HUES6 (cell line): Measurements from ENCODE around the gene BLOC1S1.

Experiments used
- H3K27ac ChIP-seq: 2 replicates; pipeline ENCODE4 v1.7.0; 2013; ENCODE audit warnings: low read depth, mild to moderate bottlenecking, low read length, inconsistent platforms
- H3K27me3 ChIP-seq: 2 replicates; pipeline ENCODE4 v1.6.1; 2013; ENCODE audit warnings: low read length; ENCODE audit not compliant: control insufficient read depth, insufficient read depth
- H3K36me3 ChIP-seq: 2 replicates; pipeline ENCODE4 v1.6.1; 2013; ENCODE audit warnings: low read length; ENCODE audit not compliant: control insufficient read depth, insufficient read depth
- H3K4me1 ChIP-seq: 2 replicates; pipeline ENCODE4 v1.6.1; 2013; ENCODE audit warnings: low read length; ENCODE audit not compliant: control insufficient read depth, insufficient read depth
- H3K4me3 ChIP-seq: 2 replicates; pipeline ENCODE4 v1.5.1; 2013; ENCODE audit warnings: low read depth, low read length
- H3K9ac ChIP-seq: one replicate; pipeline ENCODE4 v1.6.1; 2013; ENCODE audit warnings: mild to moderate bottlenecking, low read length
- H3K9me3 ChIP-seq: 2 replicates; pipeline ENCODE4 v1.6.1; 2013; ENCODE audit warnings: low read depth, low read length; ENCODE audit not compliant: control insufficient read depth, insufficient read depth

The BLOC1S1 gene

DNA sequence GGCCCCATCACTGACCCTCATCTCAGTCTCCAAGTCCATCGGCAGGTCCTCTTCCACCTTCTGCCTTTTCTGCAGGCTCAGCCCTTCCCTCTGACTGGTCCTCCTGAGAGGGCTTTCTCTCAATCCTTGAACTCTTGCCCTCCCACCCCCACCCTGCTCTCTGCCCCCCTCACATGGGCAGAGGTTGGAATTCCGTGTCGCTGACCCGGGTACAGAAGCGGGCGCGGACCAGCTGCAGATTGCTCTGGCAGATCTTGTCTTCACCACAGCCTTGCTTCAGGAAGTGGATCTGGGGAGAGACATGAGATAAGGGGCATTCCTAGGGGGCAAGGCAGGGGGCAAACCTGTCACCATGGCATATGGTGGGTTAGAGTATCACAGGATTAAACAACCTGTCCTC, 20.5 kb upstream of the BLOC1S1 start:
- Histone ChIP-seq H3K9me3 (no peaks in the 10 kb centered on the region), H3K27me3 (no peaks in the 10 kb centered on the region), H3K9ac (no peak overlapping the region), H3K4me3 (no peak overlapping the region), H3K27ac (no peak overlapping the region), H3K4me1 (no peaks in the 10 kb centered on the region), H3K36me3 (peaks cover 44% of the 10 kb centered on the region)

- no peak overlapping the region for H3K9ac ChIP-seq
- H3K27ac ChIP-seq = no peak overlapping the region
- H3K9me3 ChIP-seq = no peaks in the 10 kb centered on the region
- H3K4me1 ChIP-seq = no peaks in the 10 kb centered on the region
- peaks cover 52% of the 10 kb centered on the region for H3K36me3 ChIP-seq
- H3K4me3 ChIP-seq = no peak overlapping the region
- H3K27me3 ChIP-seq = no peaks in the 10 kb centered on the region
These were observed 19.7 kb upstream of the BLOC1S1 start for GRCh38 chr12:55696141-55696540.

GRCh38 chr12:55696796-55697462, 18.9 kb upstream of the BLOC1S1 start:
- Histone ChIP-seq H3K4me1 (no peaks in the 10 kb centered on the region), H3K4me3 (no peak overlapping the region), H3K27me3 (no peaks in the 10 kb centered on the region), H3K27ac (no peak overlapping the region), H3K9ac (no peak overlapping the region), H3K36me3 (peaks cover 48% of the 10 kb centered on the region), H3K9me3 (no peaks in the 10 kb centered on the region)

- H3K9me3 ChIP-seq = no peaks in the 10 kb centered on the region
- no peaks in the 10 kb centered on the region for H3K4me1 ChIP-seq
- no peak overlapping the region for H3K4me3 ChIP-seq
- H3K9ac ChIP-seq = no peak overlapping the region
- no peaks in the 10 kb centered on the region for H3K27me3 ChIP-seq
- peaks cover 44% of the 10 kb centered on the region for H3K36me3 ChIP-seq
- H3K27ac ChIP-seq = no peak overlapping the region
These were observed 18.2 kb upstream of the BLOC1S1 start for GRCh38 chr12:55697686-55698085.

DNA sequence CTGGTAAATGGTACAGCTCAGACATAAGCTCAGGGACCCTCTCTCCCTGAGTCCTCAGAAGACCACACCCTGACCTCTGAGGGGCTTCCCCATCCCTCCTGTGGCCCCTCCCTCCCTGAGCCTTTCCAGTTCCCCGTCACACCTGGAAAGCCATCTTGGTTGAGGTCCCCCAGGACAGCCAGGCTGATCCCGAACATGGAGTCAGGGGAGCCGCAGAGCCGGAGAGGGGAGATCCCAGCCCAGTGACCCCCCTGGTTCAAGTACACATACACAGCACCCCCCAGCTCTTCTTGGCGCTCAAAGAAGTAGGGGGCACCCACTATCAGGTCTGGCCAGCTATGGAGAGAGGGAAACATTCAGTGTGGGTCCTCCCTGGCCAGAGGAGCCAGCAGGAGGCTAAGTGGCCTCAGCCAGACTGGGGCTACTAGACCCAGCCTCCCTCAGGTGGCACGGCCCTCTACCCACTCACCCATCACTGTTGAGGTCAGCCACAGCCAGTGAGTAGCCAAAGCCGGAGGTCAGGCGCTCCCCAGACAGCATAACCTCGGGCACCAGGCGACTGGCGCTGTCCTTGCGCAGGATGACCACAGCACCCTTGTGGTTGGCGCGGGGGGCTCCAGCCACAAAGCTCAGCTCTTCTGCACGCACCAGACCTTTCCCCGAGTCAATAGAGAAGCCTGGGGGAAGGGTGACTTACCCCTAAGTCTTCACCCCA, 17.4 kb upstream of the BLOC1S1 start:
- H3K36me3 ChIP-seq = peaks cover 40% of the 10 kb centered on the region
- H3K27me3 ChIP-seq = no peaks in the 10 kb centered on the region
- no peaks in the 10 kb centered on the region for H3K9me3 ChIP-seq
- H3K4me3 ChIP-seq = no peak overlapping the region
- no peaks in the 10 kb centered on the region for H3K4me1 ChIP-seq
- H3K27ac ChIP-seq = no peak overlapping the region
- no peak overlapping the region for H3K9ac ChIP-seq

GRCh38 chr12:55698965-55699364, 16.9 kb upstream of the BLOC1S1 start:
- H3K36me3 ChIP-seq = peaks cover 35% of the 10 kb centered on the region

GRCh38 chr12:55699471-55700055, 16.3 kb upstream of the BLOC1S1 start:
- Histone ChIP-seq H3K36me3 (peaks cover 30% of the 10 kb centered on the region), H3K4me1 (no peaks in the 10 kb centered on the region), H3K9ac (no peak overlapping the region), H3K4me3 (no peak overlapping the region), H3K27ac (no peak overlapping the region), H3K9me3 (no peaks in the 10 kb centered on the region), H3K27me3 (no peaks in the 10 kb centered on the region)

More at GRCh38 chr12:55698965-55699364, 16.9 kb upstream of the BLOC1S1 start:
- no peak overlapping the region for H3K9ac ChIP-seq
- no peaks in the 10 kb centered on the region for H3K9me3 ChIP-seq
- no peaks in the 10 kb centered on the region for H3K27me3 ChIP-seq
- no peak overlapping the region for H3K27ac ChIP-seq
- H3K4me1 ChIP-seq = no peaks in the 10 kb centered on the region
- no peak overlapping the region for H3K4me3 ChIP-seq

DNA sequence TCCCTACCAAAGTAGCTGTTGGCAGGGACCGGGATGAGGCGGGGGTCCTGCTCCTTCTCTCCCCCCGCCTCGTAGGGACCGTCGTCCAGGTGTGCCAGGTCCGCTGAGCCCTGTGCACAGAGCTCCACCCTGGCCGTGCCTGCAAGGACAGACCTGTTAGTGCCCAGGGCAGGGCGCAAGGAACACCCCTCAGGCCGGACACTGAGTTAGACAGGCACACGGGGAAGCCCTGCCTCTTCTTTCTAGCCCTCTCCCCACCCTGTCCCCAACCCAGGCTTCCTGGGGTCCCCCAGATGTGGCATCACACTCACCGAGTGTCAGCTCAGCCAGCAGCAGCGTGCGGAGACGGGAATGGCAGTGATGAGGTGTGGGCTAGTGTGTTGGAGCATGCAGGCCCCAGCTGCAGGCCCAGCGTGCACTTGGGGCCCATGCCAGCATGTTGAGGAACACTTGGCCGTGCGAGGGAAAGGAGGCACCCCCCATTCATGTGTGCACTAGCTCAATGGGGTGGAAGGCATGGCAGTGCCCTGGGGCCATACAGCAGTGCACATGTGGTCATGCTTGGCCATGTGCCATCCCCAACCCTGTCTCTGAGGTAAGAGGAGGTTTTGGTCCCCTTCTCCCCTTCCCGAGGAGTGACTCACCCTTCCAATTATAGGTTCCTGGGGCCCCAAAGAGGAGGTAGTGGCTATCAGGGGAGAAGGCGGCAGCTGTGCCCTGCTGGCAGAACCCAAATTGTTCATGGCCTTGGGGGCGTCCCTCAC, 15.4 kb upstream of the BLOC1S1 start:
- Histone ChIP-seq H3K36me3 (peaks cover 21% of the 10 kb centered on the region), H3K27me3 (no peaks in the 10 kb centered on the region), H3K4me3 (no peak overlapping the region), H3K9me3 (no peaks in the 10 kb centered on the region), H3K4me1 (0 out of 2 replicates have a peak, but pooled peaks cover 1% of the 10 kb centered on the region), H3K27ac (no peak overlapping the region), H3K9ac (no peak overlapping the region)

DNA sequence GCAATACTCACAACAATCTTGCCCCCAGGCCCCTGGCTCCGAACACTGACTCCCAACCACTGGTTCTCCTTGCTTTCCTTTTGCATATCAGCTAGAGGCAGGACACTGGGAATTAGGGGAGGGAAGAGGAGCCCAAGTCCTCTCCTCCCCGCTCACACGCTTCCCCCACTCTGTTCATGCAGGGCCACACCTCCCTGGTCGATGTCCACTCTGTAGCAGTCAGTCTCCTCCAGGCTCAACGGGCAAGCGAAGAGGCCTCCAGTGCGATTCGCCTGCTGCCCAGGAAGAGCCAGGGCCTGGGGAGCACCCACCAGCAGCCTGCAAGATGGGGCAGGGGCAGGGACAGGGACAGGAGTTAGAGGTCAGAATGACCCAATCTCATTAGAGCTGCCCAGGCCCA, 13.0 kb upstream of the BLOC1S1 start:
- Histone ChIP-seq H3K36me3 (peaks cover 9% of the 10 kb centered on the region; the same call in 1 of the 2 replicates), H3K27ac (no peak overlapping the region), H3K4me3 (no peak overlapping the region), H3K4me1 (peaks cover 16% of the 10 kb centered on the region; the same call in 1 of the 2 replicates), H3K9me3 (no peaks in the 10 kb centered on the region), H3K27me3 (peaks cover 8% of the 10 kb centered on the region), H3K9ac (no peak overlapping the region)

GRCh38 chr12:55703288-55703687, 12.6 kb upstream of the BLOC1S1 start:
- H3K9ac ChIP-seq = no peak overlapping the region

More at GRCh38 chr12:55703288-55703687, 12.6 kb upstream of the BLOC1S1 start:
- no peaks in the 10 kb centered on the region for H3K9me3 ChIP-seq
- no peak overlapping the region for H3K27ac ChIP-seq
- H3K4me1 ChIP-seq = peaks cover 16% of the 10 kb centered on the region; the same call in 1 of the 2 replicates
- no peak overlapping the region for H3K4me3 ChIP-seq
- peaks cover 9% of the 10 kb centered on the region; the same call in 1 of the 2 replicates for H3K36me3 ChIP-seq
- peaks cover 8% of the 10 kb centered on the region for H3K27me3 ChIP-seq
